Measurements from ENCODE around the gene CAND1. TPM values are rescaled to one million over a fixed set of nuclear protein-coding genes. Genes with fewer than 3 reads are reported as not detected.

Gene CAND1
- total and polyA plus RNA-seq, 2 of the 8 experiments (the other 6 are each of a cell fraction or from before 2014, with no cell fraction given) = 39.4 to 271 TPM

DNA sequence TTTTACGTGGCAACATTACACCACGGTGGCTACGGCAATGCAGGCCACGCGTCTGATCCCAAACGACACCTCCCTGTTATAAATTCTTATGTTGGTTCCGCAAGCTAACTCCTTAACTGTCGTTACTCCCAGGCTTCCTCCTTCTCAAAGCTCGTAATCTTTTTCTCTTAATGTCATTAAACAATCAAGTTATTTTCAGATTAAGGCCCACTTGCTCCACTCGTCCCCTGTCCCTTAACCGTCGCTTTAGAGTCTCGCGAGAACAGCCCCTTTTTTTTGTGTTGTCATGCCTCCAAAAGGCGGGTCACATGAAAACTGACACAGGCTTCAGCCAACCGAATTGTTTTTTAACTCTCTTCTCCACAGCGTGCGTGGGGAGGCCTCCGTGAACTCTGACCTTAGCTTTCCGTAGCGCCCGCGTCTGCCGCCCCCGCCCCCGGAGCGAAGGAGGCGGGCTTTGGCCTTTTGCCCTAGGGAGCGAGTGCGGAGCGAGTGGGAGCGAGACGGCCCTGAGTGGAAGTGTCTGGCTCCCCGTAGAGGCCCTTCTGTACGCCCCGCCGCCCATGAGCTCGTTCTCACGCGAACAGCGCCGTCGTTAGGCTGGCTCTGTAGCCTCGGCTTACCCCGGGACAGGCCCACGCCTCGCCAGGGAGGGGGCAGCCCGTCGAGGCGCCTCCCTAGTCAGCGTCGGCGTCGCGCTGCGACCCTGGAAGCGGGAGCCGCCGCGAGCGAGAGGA lies at the start of gene CAND1 (continued):
- TF ChIP-seq, protein P1, sequence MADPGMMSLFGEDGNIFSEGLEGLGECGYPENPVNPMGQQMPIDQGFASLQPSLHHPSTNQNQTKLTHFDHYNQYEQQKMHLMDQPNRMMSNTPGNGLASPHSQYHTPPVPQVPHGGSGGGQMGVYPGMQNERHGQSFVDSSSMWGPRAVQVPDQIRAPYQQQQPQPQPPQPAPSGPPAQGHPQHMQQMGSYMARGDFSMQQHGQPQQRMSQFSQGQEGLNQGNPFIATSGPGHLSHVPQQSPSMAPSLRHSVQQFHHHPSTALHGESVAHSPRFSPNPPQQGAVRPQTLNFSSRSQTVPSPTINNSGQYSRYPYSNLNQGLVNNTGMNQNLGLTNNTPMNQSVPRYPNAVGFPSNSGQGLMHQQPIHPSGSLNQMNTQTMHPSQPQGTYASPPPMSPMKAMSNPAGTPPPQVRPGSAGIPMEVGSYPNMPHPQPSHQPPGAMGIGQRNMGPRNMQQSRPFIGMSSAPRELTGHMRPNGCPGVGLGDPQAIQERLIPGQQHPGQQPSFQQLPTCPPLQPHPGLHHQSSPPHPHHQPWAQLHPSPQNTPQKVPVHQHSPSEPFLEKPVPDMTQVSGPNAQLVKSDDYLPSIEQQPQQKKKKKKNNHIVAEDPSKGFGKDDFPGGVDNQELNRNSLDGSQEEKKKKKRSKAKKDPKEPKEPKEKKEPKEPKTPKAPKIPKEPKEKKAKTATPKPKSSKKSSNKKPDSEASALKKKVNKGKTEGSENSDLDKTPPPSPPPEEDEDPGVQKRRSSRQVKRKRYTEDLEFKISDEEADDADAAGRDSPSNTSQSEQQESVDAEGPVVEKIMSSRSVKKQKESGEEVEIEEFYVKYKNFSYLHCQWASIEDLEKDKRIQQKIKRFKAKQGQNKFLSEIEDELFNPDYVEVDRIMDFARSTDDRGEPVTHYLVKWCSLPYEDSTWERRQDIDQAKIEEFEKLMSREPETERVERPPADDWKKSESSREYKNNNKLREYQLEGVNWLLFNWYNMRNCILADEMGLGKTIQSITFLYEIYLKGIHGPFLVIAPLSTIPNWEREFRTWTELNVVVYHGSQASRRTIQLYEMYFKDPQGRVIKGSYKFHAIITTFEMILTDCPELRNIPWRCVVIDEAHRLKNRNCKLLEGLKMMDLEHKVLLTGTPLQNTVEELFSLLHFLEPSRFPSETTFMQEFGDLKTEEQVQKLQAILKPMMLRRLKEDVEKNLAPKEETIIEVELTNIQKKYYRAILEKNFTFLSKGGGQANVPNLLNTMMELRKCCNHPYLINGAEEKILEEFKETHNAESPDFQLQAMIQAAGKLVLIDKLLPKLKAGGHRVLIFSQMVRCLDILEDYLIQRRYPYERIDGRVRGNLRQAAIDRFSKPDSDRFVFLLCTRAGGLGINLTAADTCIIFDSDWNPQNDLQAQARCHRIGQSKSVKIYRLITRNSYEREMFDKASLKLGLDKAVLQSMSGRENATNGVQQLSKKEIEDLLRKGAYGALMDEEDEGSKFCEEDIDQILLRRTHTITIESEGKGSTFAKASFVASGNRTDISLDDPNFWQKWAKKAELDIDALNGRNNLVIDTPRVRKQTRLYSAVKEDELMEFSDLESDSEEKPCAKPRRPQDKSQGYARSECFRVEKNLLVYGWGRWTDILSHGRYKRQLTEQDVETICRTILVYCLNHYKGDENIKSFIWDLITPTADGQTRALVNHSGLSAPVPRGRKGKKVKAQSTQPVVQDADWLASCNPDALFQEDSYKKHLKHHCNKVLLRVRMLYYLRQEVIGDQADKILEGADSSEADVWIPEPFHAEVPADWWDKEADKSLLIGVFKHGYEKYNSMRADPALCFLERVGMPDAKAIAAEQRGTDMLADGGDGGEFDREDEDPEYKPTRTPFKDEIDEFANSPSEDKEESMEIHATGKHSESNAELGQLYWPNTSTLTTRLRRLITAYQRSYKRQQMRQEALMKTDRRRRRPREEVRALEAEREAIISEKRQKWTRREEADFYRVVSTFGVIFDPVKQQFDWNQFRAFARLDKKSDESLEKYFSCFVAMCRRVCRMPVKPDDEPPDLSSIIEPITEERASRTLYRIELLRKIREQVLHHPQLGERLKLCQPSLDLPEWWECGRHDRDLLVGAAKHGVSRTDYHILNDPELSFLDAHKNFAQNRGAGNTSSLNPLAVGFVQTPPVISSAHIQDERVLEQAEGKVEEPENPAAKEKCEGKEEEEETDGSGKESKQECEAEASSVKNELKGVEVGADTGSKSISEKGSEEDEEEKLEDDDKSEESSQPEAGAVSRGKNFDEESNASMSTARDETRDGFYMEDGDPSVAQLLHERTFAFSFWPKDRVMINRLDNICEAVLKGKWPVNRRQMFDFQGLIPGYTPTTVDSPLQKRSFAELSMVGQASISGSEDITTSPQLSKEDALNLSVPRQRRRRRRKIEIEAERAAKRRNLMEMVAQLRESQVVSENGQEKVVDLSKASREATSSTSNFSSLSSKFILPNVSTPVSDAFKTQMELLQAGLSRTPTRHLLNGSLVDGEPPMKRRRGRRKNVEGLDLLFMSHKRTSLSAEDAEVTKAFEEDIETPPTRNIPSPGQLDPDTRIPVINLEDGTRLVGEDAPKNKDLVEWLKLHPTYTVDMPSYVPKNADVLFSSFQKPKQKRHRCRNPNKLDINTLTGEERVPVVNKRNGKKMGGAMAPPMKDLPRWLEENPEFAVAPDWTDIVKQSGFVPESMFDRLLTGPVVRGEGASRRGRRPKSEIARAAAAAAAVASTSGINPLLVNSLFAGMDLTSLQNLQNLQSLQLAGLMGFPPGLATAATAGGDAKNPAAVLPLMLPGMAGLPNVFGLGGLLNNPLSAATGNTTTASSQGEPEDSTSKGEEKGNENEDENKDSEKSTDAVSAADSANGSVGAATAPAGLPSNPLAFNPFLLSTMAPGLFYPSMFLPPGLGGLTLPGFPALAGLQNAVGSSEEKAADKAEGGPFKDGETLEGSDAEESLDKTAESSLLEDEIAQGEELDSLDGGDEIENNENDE (IDR thresholded peaks at IDR 0.05; ENCODE audit: insufficient replicate concordance, low read length) = no peak
- TF ChIP-seq ASH2L (IDR thresholded peaks at IDR 0.05; ENCODE audit: low read length) = no peak
- peak; percentile 59 for TF ChIP-seq SP2 (IDR thresholded peaks at IDR 0.05; ENCODE audit: low read length)
